Omental fat pad (tissue), 4 donors: ENCODE data around the gene KCNIP4. TPM values are rescaled to one million over a fixed set of nuclear protein-coding genes. Genes with fewer than 3 reads are reported as not detected.

Experiments
- ATAC-seq: fragments of 150-250 bp; one replicate; pipeline ENCODE4 v1.9.1; 2016; ENCODE audit warnings: mild to moderate bottlenecking, moderate library complexity; ENCODE audit not compliant: low FRiP score
- DNase-seq: peaks from one replicate; pipeline ENCODE4 v3.0.0-alpha.2; 2019; ENCODE audit warnings: low spot score
- total RNA-seq, 4 donors: library from RNA; depleted of rRNA; stranded (reverse); fragments of >200 nt; gene quantifications; one replicate each; pipeline ENCODE4 v1.1.0, GENCODE V29; 2016
- TF ChIP-seq, protein P1 (sequence below), 3 donors: fragments of 450-650 bp; IDR thresholded peaks; one replicate each; pipeline ENCODE4 v1.5.1; 2016 to 2017; ENCODE audit warnings: antibody characterized with exemption in 3 of 3, mild to moderate bottlenecking in 3 of 3, moderate library complexity in 2 of 3

The KCNIP4 gene
- total RNA-seq, 4 donors from 2014 or later = 0.37 TPM; not detected in 3

DNA sequence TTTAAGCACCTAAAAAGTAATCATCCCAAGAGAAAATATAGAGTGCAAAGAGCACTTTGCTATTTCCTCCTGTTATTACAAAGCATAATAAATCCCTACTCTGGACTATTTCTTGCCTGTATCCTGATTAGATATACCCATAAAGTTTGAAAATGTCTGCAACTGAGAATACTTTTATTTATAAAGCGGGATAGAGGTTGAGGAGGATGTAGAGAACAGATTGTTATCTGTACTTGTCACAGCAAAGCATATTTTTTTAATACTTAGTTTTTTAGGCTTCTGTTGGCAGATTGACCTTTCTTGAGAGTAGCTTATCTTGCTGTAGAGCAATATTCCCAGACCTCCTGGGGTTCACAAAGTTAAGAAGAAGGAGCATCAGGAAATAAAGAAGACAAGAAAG, 396.1 kb downstream of the KCNIP4 start:
- TF ChIP-seq, protein P1, sequence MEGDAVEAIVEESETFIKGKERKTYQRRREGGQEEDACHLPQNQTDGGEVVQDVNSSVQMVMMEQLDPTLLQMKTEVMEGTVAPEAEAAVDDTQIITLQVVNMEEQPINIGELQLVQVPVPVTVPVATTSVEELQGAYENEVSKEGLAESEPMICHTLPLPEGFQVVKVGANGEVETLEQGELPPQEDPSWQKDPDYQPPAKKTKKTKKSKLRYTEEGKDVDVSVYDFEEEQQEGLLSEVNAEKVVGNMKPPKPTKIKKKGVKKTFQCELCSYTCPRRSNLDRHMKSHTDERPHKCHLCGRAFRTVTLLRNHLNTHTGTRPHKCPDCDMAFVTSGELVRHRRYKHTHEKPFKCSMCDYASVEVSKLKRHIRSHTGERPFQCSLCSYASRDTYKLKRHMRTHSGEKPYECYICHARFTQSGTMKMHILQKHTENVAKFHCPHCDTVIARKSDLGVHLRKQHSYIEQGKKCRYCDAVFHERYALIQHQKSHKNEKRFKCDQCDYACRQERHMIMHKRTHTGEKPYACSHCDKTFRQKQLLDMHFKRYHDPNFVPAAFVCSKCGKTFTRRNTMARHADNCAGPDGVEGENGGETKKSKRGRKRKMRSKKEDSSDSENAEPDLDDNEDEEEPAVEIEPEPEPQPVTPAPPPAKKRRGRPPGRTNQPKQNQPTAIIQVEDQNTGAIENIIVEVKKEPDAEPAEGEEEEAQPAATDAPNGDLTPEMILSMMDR (IDR thresholded peaks at IDR 0.05) = no peak
- no peak for DNase-seq
- ATAC-seq = no peak

DNA sequence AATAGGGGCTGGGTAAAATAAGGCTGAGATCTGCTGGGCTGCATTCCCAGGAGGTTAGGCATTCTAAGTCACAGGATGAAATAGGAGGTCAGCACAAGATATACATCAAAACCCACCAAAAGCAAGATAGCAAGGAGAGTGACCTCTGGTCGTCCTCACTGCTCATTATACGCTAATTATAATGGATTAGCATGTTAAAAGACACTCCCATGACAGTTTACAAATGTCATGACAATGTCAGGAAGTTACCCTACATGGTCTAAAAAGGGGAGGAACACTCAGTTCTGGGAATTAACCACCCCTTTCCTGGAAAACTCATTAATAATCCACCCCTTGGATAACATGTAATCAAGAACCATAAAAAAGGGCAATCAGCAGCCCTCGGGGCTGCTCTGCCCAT, 403.6 kb downstream of the KCNIP4 start:
- DNase-seq (no peak), ATAC-seq (no peak)
- TF ChIP-seq, protein P1 (IDR thresholded peaks at IDR 0.05) = no peak

DNA sequence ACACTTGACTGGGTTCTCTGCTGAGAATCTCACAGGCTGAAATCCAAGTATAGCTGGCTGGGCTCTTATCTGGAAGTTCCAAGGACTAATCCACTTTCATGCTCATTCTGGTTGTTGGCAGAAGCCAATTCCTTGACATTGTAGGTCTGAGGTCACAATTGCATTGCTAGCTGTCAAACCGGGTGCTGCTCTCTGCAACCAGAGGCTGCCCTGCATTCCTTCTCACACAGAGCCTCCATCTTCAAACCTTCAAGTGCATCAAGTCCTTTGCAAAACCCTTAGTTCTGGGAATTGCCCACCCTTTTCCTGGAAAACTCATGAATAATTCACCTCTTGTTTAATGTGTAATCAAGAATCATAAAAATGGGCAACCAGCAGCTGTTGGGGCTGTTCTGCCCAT, 404.2 kb downstream of the KCNIP4 start:
- no peak for ATAC-seq
- TF ChIP-seq, protein P1 (IDR thresholded peaks at IDR 0.05) = no peak
- DNase-seq = no peak

DNA sequence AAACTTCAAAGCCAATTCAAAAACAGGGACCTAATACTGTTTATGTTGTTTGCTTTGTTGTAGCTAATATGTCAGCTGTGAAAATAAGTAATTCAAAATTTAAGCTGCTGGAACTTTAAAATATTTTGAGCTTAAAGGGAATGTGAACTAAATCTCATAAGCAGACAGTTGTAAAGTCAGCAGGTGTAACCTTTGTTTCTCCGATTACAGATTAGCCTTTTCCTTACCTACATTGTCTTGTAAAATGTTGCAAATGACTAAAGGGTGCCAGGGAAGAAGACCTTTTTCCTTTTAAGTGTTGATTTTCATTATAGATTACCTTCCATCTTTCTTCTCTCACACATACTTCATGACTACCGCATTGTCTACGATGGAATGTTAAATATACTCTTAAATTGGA, 405.1 kb downstream of the KCNIP4 start:
- no peak for DNase-seq
- ATAC-seq = no peak
- TF ChIP-seq, protein P1 (IDR thresholded peaks at IDR 0.05) = no peak

DNA sequence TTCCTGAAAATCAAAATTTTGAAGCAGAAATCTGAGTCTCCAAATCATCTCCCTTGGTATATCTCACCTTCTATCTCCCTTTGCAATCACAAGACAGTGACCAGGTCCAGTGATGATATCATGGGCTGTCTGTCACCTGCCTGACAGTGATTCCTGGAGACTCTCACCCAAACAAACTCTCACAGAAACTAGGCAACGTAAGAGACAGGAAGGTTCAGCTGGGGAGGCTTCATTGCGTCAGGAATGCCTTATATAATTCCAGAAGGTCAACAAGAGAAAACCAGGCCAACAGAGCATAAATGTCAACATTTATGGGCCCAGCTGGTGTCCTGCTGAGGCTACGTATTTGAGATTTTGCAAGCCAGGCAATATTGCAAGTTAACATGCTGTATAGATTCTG, 412.7 kb downstream of the KCNIP4 start:
- no peak for DNase-seq
- no peak for ATAC-seq
- TF ChIP-seq, protein P1 (IDR thresholded peaks at IDR 0.05) = no peak

DNA sequence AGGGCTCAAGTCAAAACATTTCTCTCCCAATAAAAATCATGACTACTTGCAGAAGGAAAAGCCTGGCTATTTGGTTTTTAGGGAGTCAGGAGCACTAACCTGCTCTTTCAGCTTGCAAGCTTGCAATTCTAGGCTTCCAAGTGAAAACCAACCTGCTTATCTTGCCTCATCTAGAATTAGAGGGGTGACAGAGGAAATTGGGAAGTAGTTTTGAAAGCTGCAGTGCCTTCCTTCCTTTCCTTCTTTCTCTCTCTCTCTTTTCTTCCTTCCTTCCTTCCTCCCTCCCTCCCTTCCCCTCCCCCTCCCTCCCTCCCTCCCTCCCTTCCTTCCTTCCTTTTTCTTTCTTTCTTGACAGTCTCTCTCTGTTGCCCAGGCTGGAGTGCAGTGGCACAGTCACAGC, 417.5 kb downstream of the KCNIP4 start:
- ATAC-seq = no peak
- no peak for DNase-seq
- TF ChIP-seq, protein P1 (IDR thresholded peaks at IDR 0.05) = no peak

DNA sequence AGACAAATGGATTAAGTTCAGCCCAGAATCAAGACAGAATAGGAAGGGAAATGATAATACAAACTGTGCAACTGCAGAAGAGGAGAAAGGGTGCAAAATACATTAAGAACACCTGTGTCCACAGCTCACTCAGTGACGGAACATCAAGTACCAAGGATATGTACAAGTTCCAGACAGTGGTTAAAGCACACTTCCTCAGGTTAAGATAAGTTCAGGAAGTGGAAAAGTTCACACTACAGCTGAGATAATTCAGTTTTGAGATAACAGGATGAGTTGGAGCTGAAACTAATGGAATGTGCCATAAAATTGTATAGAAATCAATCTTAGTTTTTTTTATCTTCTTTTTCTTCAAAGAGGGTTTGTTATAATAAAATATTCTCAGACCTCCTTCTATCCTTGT, 419.4 kb downstream of the KCNIP4 start:
- DNase-seq (no peak), ATAC-seq (no peak)
- TF ChIP-seq, protein P1 (IDR thresholded peaks at IDR 0.05) = no peak
